GM23338 (cell line): ENCODE data around the gene CUX1.

ENCODE experiments used
- CREB1 ChIP-seq: fragments of 250-450 bp; sonication (Bioruptor Pico); IDR thresholded peaks from 2 replicates; pipeline ENCODE4 v1.5.0; 2020; ENCODE audit warnings: low read depth, mild to moderate bottlenecking, moderate library complexity
- CTCF ChIP-seq, 2 experiments: fragments of 200-600 bp in 1 of 2; sonication (generic) in 1 of 2; conservative IDR thresholded peaks; 2 replicates each; pipeline versions ENCODE4 v1.5.1 to v1.6.1; 2016 to 2017; ENCODE audit warnings: antibody characterized with exemption in 2 of 2, low read depth in 2 of 2, mild to moderate bottlenecking in 2 of 2, moderate library complexity in 1 of 2
- EZH2 ChIP-seq: fragments of 200-600 bp; sonication (generic); IDR thresholded peaks from one replicate; pipeline ENCODE4 v1.8.0; 2017; ENCODE audit warnings: antibody characterized with exemption, mild to moderate bottlenecking, low read depth; ENCODE audit not compliant: unreplicated experiment
- EZH2phosphoT487 ChIP-seq: fragments of 200-600 bp; sonication (generic); IDR thresholded peaks from one replicate; pipeline ENCODE4 v1.8.1; 2018; ENCODE audit warnings: antibody characterized with exemption; ENCODE audit not compliant: unreplicated experiment
- JUNB ChIP-seq: IDR thresholded peaks from one replicate; pipeline ENCODE4 v1.6.1; 2016; ENCODE audit warnings: antibody characterized with exemption; ENCODE audit not compliant: unreplicated experiment
- NANOG ChIP-seq: IDR thresholded peaks from 2 replicates; pipeline ENCODE4 v1.6.1; 2016; ENCODE audit warnings: antibody characterized with exemption, borderline replicate concordance
- POLR2AphosphoS5 ChIP-seq: IDR thresholded peaks from 2 replicates; pipeline ENCODE4 v1.6.1; 2016; ENCODE audit warnings: antibody characterized with exemption, low read depth
- REST ChIP-seq: IDR thresholded peaks from one replicate; pipeline ENCODE4 v1.6.1; 2018; ENCODE audit warnings: antibody characterized with exemption; ENCODE audit not compliant: unreplicated experiment
- STAT1 ChIP-seq: IDR thresholded peaks from one replicate; pipeline ENCODE4 v1.6.1; 2016; ENCODE audit warnings: antibody characterized with exemption; ENCODE audit not compliant: unreplicated experiment
- ZNF114 ChIP-seq: fragments of 250-450 bp; sonication (Bioruptor Pico); IDR thresholded peaks from 2 replicates; pipeline ENCODE4 v1.5.0; 2020; ENCODE audit warnings: mild to moderate bottlenecking, moderate library complexity

GRCh38 chr7:102221961-102222360 lies 404.5 kb downstream of the CUX1 start:
- no peak for TF ChIP-seq CTCF (conservative IDR thresholded peaks at IDR 0.05; ENCODE audit: low read depth in 2 of 2)
- TF ChIP-seq POLR2AphosphoS5 = no peak
- no peak for TF ChIP-seq EZH2
- no peak for TF ChIP-seq ZNF114 (CRISPR knock-in tag)
- TF ChIP-seq EZH2phosphoT487 = no peak
- no peak for TF ChIP-seq REST
- TF ChIP-seq NANOG = no peak
- no peak for TF ChIP-seq JUNB
- TF ChIP-seq CREB1 = no peak
- no peak for TF ChIP-seq STAT1
